GM19043 (cell line): ENCODE data around the gene ZNF892.
"Not testable (repeated sequence)": the region's sequence is repeated elsewhere in the genome, so short reads cannot be mapped to it uniquely, and the experiment has no call there.

ENCODE experiments used
- ATAC-seq: cut with Tn5 transposase; IDR thresholded peaks from one replicate; pipeline ENCODE4 v1.9.1; 2021; ENCODE audit warnings: low read depth; ENCODE audit not compliant: unreplicated experiment

The ZNF892 gene

GRCh38 chr2:95207111-95207961, at the start of gene ZNF892:
TSS of gene ZNF892 (plus strand) at chr2:95207521. CDS start at chr2:95207816, 295 bp downstream.
- peak; percentile 93 for ATAC-seq

- no peak for ATAC-seq
These were observed 48.9 kb upstream of the ZNF892 start for GRCh38 chr2:95158441-95158840.

- peak; percentile 41 for ATAC-seq
These were observed 48.3 kb upstream of the ZNF892 start for GRCh38 chr2:95158891-95159619.

- peak; percentile 84 for ATAC-seq
These were observed 47.5 kb upstream of the ZNF892 start, which contains the start of gene ZNF514 for GRCh38 chr2:95159690-95160449. TSS of gene ZNF514 (minus strand) at chr2:95159848. CDS start at chr2:95153253, 6,595 bp downstream.

- ATAC-seq, result peak; percentile 12
These were observed 42.3 kb upstream of the ZNF892 start for GRCh38 chr2:95165030-95165370.

- peak; percentile 83 for ATAC-seq
These were observed 41.8 kb upstream of the ZNF892 start, which contains the start of gene ZNF2 for GRCh38 chr2:95165371-95166064. TSS of gene ZNF2 (plus strand) at chr2:95165809. CDS start at chr2:95176227, 10,418 bp downstream.

GRCh38 chr2:95166065-95166763, 41.1 kb upstream of the ZNF892 start:
- ATAC-seq, result no peak

GRCh38 chr2:95171902-95172301, 35.4 kb upstream of the ZNF892 start:
- ATAC-seq, result no peak

GRCh38 chr2:95174031-95174542, 33.2 kb upstream of the ZNF892 start:
- ATAC-seq, result no peak

GRCh38 chr2:95179451-95179850, 27.9 kb upstream of the ZNF892 start:
- ATAC-seq, result no peak

GRCh38 chr2:95181774-95182173, 25.5 kb upstream of the ZNF892 start:
- no peak for ATAC-seq

- no peak for ATAC-seq
These were observed 22.1 kb upstream of the ZNF892 start for GRCh38 chr2:95185197-95185596.

- no peak for ATAC-seq
These were observed 21.3 kb upstream of the ZNF892 start for GRCh38 chr2:95185973-95186372.

GRCh38 chr2:95192956-95193355, 14.4 kb upstream of the ZNF892 start:
- ATAC-seq, result not testable (repeated sequence)

- no peak for ATAC-seq
These were observed 3.4 kb upstream of the ZNF892 start for GRCh38 chr2:95203911-95204310.

GRCh38 chr2:95204396-95204795, 2.9 kb upstream of the ZNF892 start:
- ATAC-seq, result no peak

- ATAC-seq, result no peak
These were observed 1.2 kb upstream of the ZNF892 start for GRCh38 chr2:95206096-95206495.

GRCh38 chr2:95208106-95208505, 785 bp downstream of the ZNF892 start:
- ATAC-seq, result no peak

GRCh38 chr2:95215018-95215612, 7.8 kb downstream of the ZNF892 start:
- ATAC-seq, result no peak
